SK-N-SH (cell line): ENCODE results near the gene HHAT.

Source experiments
- CTCF ChIP-seq: fragments of 200-600 bp; sonication (generic); IDR thresholded peaks from 2 replicates; pipeline ENCODE4 v1.6.1; 2017; ENCODE audit warnings: antibody characterized with exemption, mild to moderate bottlenecking, moderate library complexity
- EP300 ChIP-seq, 2 experiments: IDR thresholded peaks; 2 replicates each; pipeline versions ENCODE4 v1.4.0 to v1.6.1; 2012; ENCODE audit warnings: borderline replicate concordance in 1 of 2, low read depth in 1 of 2, low read length in 1 of 2
- FOSL2 ChIP-seq: IDR thresholded peaks from 2 replicates; pipeline ENCODE4 v1.4.0; 2012; ENCODE audit warnings: low read depth, mild to moderate bottlenecking, moderate library complexity, borderline replicate concordance
- FOXJ3 ChIP-seq: sonication (generic); formaldehyde crosslinking; IDR thresholded peaks from 2 replicates; pipeline ENCODE4 v1.5.1; 2020; ENCODE audit warnings: mild to moderate bottlenecking, missing genetic modification reagents
- MXI1 ChIP-seq: IDR thresholded peaks from 2 replicates; pipeline ENCODE4 v1.6.1; 2012; ENCODE audit warnings: mild to moderate bottlenecking, low read depth, low read length, improper control_type of control experiment
- NFIC ChIP-seq: IDR thresholded peaks from 2 replicates; pipeline ENCODE4 v1.4.0; 2012; ENCODE audit warnings: borderline replicate concordance
- NRF1 ChIP-seq: IDR thresholded peaks from 2 replicates; pipeline ENCODE4 v1.6.1; 2012; ENCODE audit warnings: low read depth, mild to moderate bottlenecking, low read length
- POLR2AphosphoS5 ChIP-seq: IDR thresholded peaks from 2 replicates; pipeline ENCODE4 v1.6.1; 2012; ENCODE audit warnings: low read depth, low read length
- SMC3 ChIP-seq: IDR thresholded peaks from 2 replicates; pipeline ENCODE4 v1.6.1; 2012; ENCODE audit warnings: low read depth, low read length, improper control_type of control experiment
- TCF12 ChIP-seq: IDR thresholded peaks from 2 replicates; pipeline ENCODE4 v1.4.0; 2012
- YY1 ChIP-seq: IDR thresholded peaks from 2 replicates; pipeline ENCODE4 v1.4.0; 2012; ENCODE audit warnings: low read depth, mild to moderate bottlenecking
- TF ChIP-seq, protein P1 (sequence below): fragments of 150-350 bp; IDR thresholded peaks from 2 replicates; pipeline ENCODE4 v1.6.1; 2017; ENCODE audit warnings: antibody characterized with exemption, low read length, low read depth, borderline replicate concordance

DNA sequence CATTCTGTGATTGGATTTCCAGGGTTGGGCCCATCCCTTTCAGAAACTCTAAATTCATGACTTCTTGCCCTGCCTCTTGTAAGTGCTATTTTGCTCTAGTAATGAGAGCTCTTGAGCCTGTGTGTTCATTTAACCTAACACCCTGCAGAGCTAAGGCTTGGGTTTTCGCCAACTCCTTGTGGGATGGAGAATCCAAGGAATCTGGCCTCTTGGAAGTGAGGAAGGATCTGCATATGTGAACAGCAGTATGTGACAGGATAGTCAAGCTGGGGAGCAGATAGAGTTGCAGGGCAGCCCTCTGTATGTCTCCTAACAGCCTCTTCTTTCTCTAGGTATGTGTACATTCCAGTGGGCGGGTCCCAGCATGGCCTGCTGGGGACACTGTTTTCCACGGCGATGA is 258.9 kb downstream of the HHAT start:
- TF ChIP-seq EP300 (IDR thresholded peaks at IDR 0.05; ENCODE audit: borderline replicate concordance in 1 of 2, low read depth in 1 of 2, low read length in 1 of 2) (no peak), MXI1 (no peak), YY1 (no peak), CTCF (no peak), FOSL2 (no peak), SMC3 (no peak), FOXJ3 (no peak), POLR2AphosphoS5 (no peak), NRF1 (no peak), NFIC (no peak), TCF12 (no peak)
- TF ChIP-seq, protein P1, sequence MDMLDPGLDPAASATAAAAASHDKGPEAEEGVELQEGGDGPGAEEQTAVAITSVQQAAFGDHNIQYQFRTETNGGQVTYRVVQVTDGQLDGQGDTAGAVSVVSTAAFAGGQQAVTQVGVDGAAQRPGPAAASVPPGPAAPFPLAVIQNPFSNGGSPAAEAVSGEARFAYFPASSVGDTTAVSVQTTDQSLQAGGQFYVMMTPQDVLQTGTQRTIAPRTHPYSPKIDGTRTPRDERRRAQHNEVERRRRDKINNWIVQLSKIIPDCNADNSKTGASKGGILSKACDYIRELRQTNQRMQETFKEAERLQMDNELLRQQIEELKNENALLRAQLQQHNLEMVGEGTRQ: no peak
